Neural progenitor cell (in vitro differentiated cells): ENCODE data around the gene CRB3.

Experiments
- CTCF ChIP-seq: fragments of 200-600 bp; sonication (generic); IDR thresholded peaks from 2 replicates; pipeline ENCODE4 v1.5.1; 2017; ENCODE audit warnings: antibody characterized with exemption, mild to moderate bottlenecking
- EZH2 ChIP-seq: fragments of 200-600 bp; sonication (generic); IDR thresholded peaks from 2 replicates; pipeline ENCODE4 v1.6.1; 2017; ENCODE audit warnings: antibody characterized with exemption, mild to moderate bottlenecking, moderate library complexity
- EZH2phosphoT487 ChIP-seq: fragments of 200-600 bp; sonication (generic); IDR thresholded peaks from 2 replicates; pipeline ENCODE4 v1.6.1; 2017; ENCODE audit warnings: antibody characterized with exemption

GRCh38 chr19:6514089-6514488, 50.0 kb downstream of the CRB3 start:
- TF ChIP-seq EZH2 (no peak), CTCF (no peak), EZH2phosphoT487 (no peak)
